HepG2 (cell line): ENCODE measurements around the gene DDX28. TPM values are rescaled to one million over a fixed set of nuclear protein-coding genes. Genes with fewer than 3 reads are reported as not detected.

ENCODE experiments used
- CBFB ChIP-seq: sonication (generic); formaldehyde crosslinking; IDR thresholded peaks from 2 replicates; pipeline ENCODE4 v1.4.0; 2020; ENCODE audit warnings: missing genetic modification reagents
- DNMT3B ChIP-seq: conservative IDR thresholded peaks from 2 replicates; pipeline ENCODE4 v1.6.1; 2016; ENCODE audit warnings: missing biosample characterization, control low read depth
- ELF1 ChIP-seq: sonication (generic); formaldehyde crosslinking; IDR thresholded peaks from 2 replicates; pipeline ENCODE4 v1.4.0; 2020; ENCODE audit warnings: missing genetic modification reagents
- HOXA9 ChIP-seq: sonication (generic); formaldehyde crosslinking; IDR thresholded peaks from 2 replicates; pipeline ENCODE4 v1.8.1; 2022; ENCODE audit warnings: missing genetic modification reagents, mild to moderate bottlenecking, moderate library complexity, borderline replicate concordance
- MXI1 ChIP-seq: IDR thresholded peaks from 3 replicates; pipeline ENCODE4 v1.6.1; 2012; ENCODE audit warnings: low read depth, low read length, inconsistent platforms, borderline replicate concordance
- NFAT5 ChIP-seq: sonication (generic); formaldehyde crosslinking; IDR thresholded peaks from 2 replicates; pipeline ENCODE4 v1.4.0; 2020; ENCODE audit warnings: missing genetic modification reagents
- PAWR ChIP-seq: sonication (generic); formaldehyde crosslinking; IDR thresholded peaks from 2 replicates; pipeline ENCODE4 v1.4.0; 2020; ENCODE audit warnings: missing genetic modification reagents, mild to moderate bottlenecking, borderline replicate concordance
- POLR2G ChIP-seq: fragments of 200-400 bp; formaldehyde crosslinking; IDR thresholded peaks from 2 replicates; pipeline ENCODE4 v1.6.1; 2018; ENCODE audit warnings: mild to moderate bottlenecking, low read depth, low read length, moderate library complexity
- RXRB ChIP-seq: IDR thresholded peaks from 2 replicates; pipeline ENCODE4 v1.6.1; 2016; ENCODE audit warnings: borderline replicate concordance, missing genetic modification reagents, missing compliant biosample characterization
- SIX1 ChIP-seq: sonication (generic); formaldehyde crosslinking; IDR thresholded peaks from 2 replicates; pipeline ENCODE4 v1.4.0; 2020; ENCODE audit warnings: missing genetic modification reagents, borderline replicate concordance
- TCF7 ChIP-seq: sonication (generic); IDR thresholded peaks from 2 replicates; pipeline ENCODE4 v1.6.1; 2016; ENCODE audit warnings: antibody characterized with exemption, low read depth
- ZFP41 ChIP-seq: sonication (generic); formaldehyde crosslinking; IDR thresholded peaks from 2 replicates; pipeline ENCODE4 v1.4.0; 2020; ENCODE audit warnings: mild to moderate bottlenecking, missing genetic modification reagents, borderline replicate concordance
- ZNF143 ChIP-seq: sonication (generic); formaldehyde crosslinking; IDR thresholded peaks from 2 replicates; pipeline ENCODE4 v1.4.0; 2020; ENCODE audit warnings: missing genetic modification reagents
- ZNF280D ChIP-seq: sonication (generic); formaldehyde crosslinking; IDR thresholded peaks from 2 replicates; pipeline ENCODE4 v1.5.1; 2020; ENCODE audit warnings: mild to moderate bottlenecking, missing genetic modification reagents
- ZNF382 ChIP-seq: sonication (generic); formaldehyde crosslinking; IDR thresholded peaks from 2 replicates; pipeline ENCODE4 v1.5.0; 2020; ENCODE audit warnings: missing genetic modification reagents, mild to moderate bottlenecking, borderline replicate concordance
- ZNF430 ChIP-seq: sonication (generic); formaldehyde crosslinking; IDR thresholded peaks from 2 replicates; pipeline ENCODE4 v1.9.0; 2021; ENCODE audit warnings: mild to moderate bottlenecking, missing genetic modification reagents
- ZNF563 ChIP-seq: sonication (generic); formaldehyde crosslinking; IDR thresholded peaks from 2 replicates; pipeline ENCODE4 v1.8.0; 2022; ENCODE audit warnings: mild to moderate bottlenecking, moderate library complexity, missing genetic modification reagents
- ZNF660 ChIP-seq: sonication (generic); formaldehyde crosslinking; IDR thresholded peaks from 2 replicates; pipeline ENCODE4 v1.5.1; 2020; ENCODE audit warnings: mild to moderate bottlenecking, low read depth, missing genetic modification reagents, borderline replicate concordance
- ZNF781 ChIP-seq: sonication (generic); formaldehyde crosslinking; IDR thresholded peaks from 2 replicates; pipeline ENCODE4 v1.5.1; 2020; ENCODE audit warnings: borderline replicate concordance, mild to moderate bottlenecking, missing genetic modification reagents; ENCODE audit errors: not compliant biosample characterization
- ZNF782 ChIP-seq: sonication (generic); formaldehyde crosslinking; IDR thresholded peaks from 2 replicates; pipeline ENCODE4 v1.4.0; 2020; ENCODE audit warnings: missing genetic modification reagents, mild to moderate bottlenecking, borderline replicate concordance
- polyA plus RNA-seq, 8 experiments: library from polyadenylated mRNA; depleted of rRNA in 3 of 8; stranded (reverse) in 7 of 8; unstranded in 1 of 8; fragments of >200 nt; fragmentation: Illumina TruSeq in 4 of 8; extraction: Trizol in 4 of 8; gene quantifications; 2 replicates each; pipeline versions ENCODE4 v1.2.1 to v1.2.3, GENCODE V29; 2011 to 2016; ENCODE audit warnings: low read depth in 4 of 8, missing spikeins in 1 of 8, mixed read lengths in 1 of 8; ENCODE audit not compliant: insufficient read depth in 1 of 8
- total RNA-seq, 5 experiments: library from RNA; depleted of rRNA; stranded (reverse); fragments of >200 nt; fragmentation: Illumina TruSeq; extraction: Trizol; gene quantifications; 2 replicates each; pipeline ENCODE4 v1.2.3, GENCODE V29; 2016; ENCODE audit warnings: low read depth in 1 of 5

The DDX28 gene
- total and polyA plus RNA-seq, 2 of the 13 experiments (the other 11 are each of a cell fraction or from before 2014, with no cell fraction given), result 14.1 to 16.4 TPM

GRCh38 chr16:68022728-68023537, at the start of gene DDX28, which contains the start of gene DUS2 (continued):
- TF ChIP-seq TCF7, result no peak
- TF ChIP-seq ZNF382 (CRISPR knock-in tag), result no peak
- 0 out of 2 replicates have a peak, but pooled peaks have one; percentile 19 for TF ChIP-seq NFAT5
- peak; percentile 96 for TF ChIP-seq CBFB (CRISPR knock-in tag)
- peak; percentile 87 for TF ChIP-seq ELF1 (CRISPR knock-in tag)
- TF ChIP-seq ZNF143 (CRISPR knock-in tag), result peak; percentile 80
- TF ChIP-seq ZNF430, result peak; percentile 93
- TF ChIP-seq HOXA9 (CRISPR knock-in tag), result no peak
- TF ChIP-seq ZNF782, result peak; percentile 88
- TF ChIP-seq ZNF563 (CRISPR knock-in tag), result peak; percentile 86; the same call in 1 of the 2 replicates
- TF ChIP-seq ZNF280D (CRISPR knock-in tag), result peak; percentile 94
- TF ChIP-seq RXRB (CRISPR knock-in tag), result peak; percentile 90
- TF ChIP-seq PAWR, result no peak; the same call in 1 of the 2 replicates
- peak; percentile 96; the same call in 2 of the 3 replicates for TF ChIP-seq MXI1
- TF ChIP-seq POLR2G, result peak; percentile 98
- TF ChIP-seq SIX1 (CRISPR knock-in tag), result peak; percentile 11; the same call in 1 of the 2 replicates
- no peak; the same call in none of the 2 replicates for TF ChIP-seq DNMT3B (CRISPR knock-in tag)
- no peak for TF ChIP-seq ZFP41 (CRISPR knock-in tag)
- TF ChIP-seq ZNF660 (CRISPR knock-in tag), result 0 out of 2 replicates have a peak, but pooled peaks have one; percentile 10
- TF ChIP-seq ZNF781 (CRISPR knock-in tag), result peak; percentile 97
